ENCODE data around the gene VAPB. TPM values are rescaled to one million over a fixed set of nuclear protein-coding genes. Genes with fewer than 3 reads are reported as not detected.

The VAPB gene
- total RNA-seq, 4 donors from 2014 or later = 37.8 to 53.3 (median 39.2) TPM

- intact Hi-C loops (cut with DNase I) = loop anchor here (10.0 kb wide), 1 partner anchor 73 kb away; no protein-coding TSS in a partner anchor
- TF ChIP-seq POLR2A (IDR thresholded peaks at IDR 0.05) (no peak), CTCF (IDR thresholded peaks at IDR 0.05) (no peak)
- H3K4me1 ChIP-seq = peaks cover 23 to 33% of the 10 kb centered on the region in 2 donors
- no peak for DNase-seq
- no peak overlapping the region for H3K4me3 ChIP-seq (replicated peaks in 1 of 3)
- H3K27ac ChIP-seq = peak overlapping the region; percentile 42 to 93 (median 59)
- WGBS, 2 donors = 77 to 78% methylated on average over 4 of the region's 4 CpGs
- H3K27me3 ChIP-seq = no peaks in the 10 kb centered on the region
- no peaks in the 10 kb centered on the region for H3K9me3 ChIP-seq
- H3K36me3 ChIP-seq = no peaks in the 10 kb centered on the region
Measured at GRCh38 chr20:58388028-58388601, 914 bp upstream of the VAPB start.

GRCh38 chr20:58389324-58389967 is 417 bp downstream of the VAPB start:
- H3K27ac ChIP-seq = peak overlapping the region; percentile 71 to 93 (median 93)
- 1 to 8% methylated on average over 4 to 20 of the region's 56 CpGs for WGBS, 2 donors
- intact Hi-C loops (cut with DNase I) = loop anchor here (10.0 kb wide), 1 partner anchor 75 kb away; no protein-coding TSS in a partner anchor

GRCh38 chr20:58389968-58390658 is 1.1 kb downstream of the VAPB start:
- intact Hi-C loops (cut with DNase I) = loop anchor here (10.0 kb wide), 1 partner anchor 75 kb away; no protein-coding TSS in a partner anchor
- no peak for TF ChIP-seq POLR2A (IDR thresholded peaks at IDR 0.05)
- TF ChIP-seq CTCF (IDR thresholded peaks at IDR 0.05) = no peak
- Histone ChIP-seq H3K4me1 (peaks cover 35 to 50% of the 10 kb centered on the region in 2 donors), H3K9me3 (no peaks in the 10 kb centered on the region), H3K36me3 (no peaks in the 10 kb centered on the region), H3K27me3 (no peaks in the 10 kb centered on the region), H3K4me3 (replicated peaks in 1 of 3) (peak overlapping the region; percentile 68 to 94 (median 94)), H3K27ac (peak overlapping the region; percentile 71 to 93 (median 93))
- no peak for DNase-seq
- WGBS, 2 donors = 73 to 76% methylated on average over 17 of the region's 17 CpGs

More at GRCh38 chr20:58389324-58389967, 417 bp downstream of the VAPB start:
- Histone ChIP-seq H3K9me3 (no peaks in the 10 kb centered on the region), H3K4me3 (replicated peaks in 1 of 3) (peak overlapping the region; percentile 68 to 94 (median 94)), H3K27me3 (no peaks in the 10 kb centered on the region), H3K4me1 (peaks cover 34 to 47% of the 10 kb centered on the region in 2 donors), H3K36me3 (no peaks in the 10 kb centered on the region)
- TF ChIP-seq CTCF (IDR thresholded peaks at IDR 0.05) (no peak), POLR2A (IDR thresholded peaks at IDR 0.05) (no peak)
- DNase-seq = peak; percentile 33 to 41

- DNase-seq = no peak
- H3K4me1 ChIP-seq = peaks cover 35 to 52% of the 10 kb centered on the region in 2 donors
- H3K36me3 ChIP-seq = no peaks in the 10 kb centered on the region
- intact Hi-C loops (cut with DNase I) = no loop called here
- H3K4me3 ChIP-seq (replicated peaks in 1 of 3) = peak overlapping the region in 1 of 3 donors; percentile 94
- H3K27ac ChIP-seq = peak overlapping the region in 1 of 3 donors; percentile 93
- no peaks in the 10 kb centered on the region for H3K27me3 ChIP-seq
- no peak for TF ChIP-seq CTCF (IDR thresholded peaks at IDR 0.05)
- no peak for TF ChIP-seq POLR2A (IDR thresholded peaks at IDR 0.05)
- 91 to 97% methylated on average over 8 of the region's 8 CpGs for WGBS, 2 donors
- H3K9me3 ChIP-seq = no peaks in the 10 kb centered on the region
Measured at GRCh38 chr20:58390659-58391035, 1.6 kb downstream of the VAPB start.
